Measurements from ENCODE around the gene ABCB8.

DNA sequence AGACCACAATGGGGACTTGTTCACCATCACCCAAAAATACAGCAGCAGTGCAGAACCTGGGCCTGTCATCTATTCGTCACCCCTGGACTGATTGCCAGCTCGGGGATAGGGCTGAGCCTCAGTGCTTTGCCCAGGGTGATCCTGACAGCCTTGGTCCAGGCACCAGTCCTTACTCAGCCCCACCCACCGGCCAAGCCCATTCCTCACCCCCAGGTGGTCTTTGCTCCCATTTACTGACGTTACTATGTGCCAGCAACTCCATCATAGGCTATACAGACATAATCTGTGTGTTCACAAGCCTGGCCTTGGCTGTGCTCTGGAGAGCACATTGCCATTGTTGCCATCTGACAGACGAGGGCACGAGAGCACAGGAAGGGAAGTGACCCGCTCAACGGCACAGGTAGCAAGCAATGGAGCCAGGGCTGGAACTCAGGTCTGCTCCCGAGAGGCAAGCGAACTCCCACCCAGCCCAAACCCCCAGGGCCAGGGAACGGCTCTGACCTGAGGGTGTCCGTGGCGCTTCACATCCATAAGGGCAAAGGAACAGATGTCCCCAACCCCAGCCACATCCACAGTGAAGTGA lies 10.8 kb upstream of the ABCB8 start:
- TF ChIP-seq, protein P1, sequence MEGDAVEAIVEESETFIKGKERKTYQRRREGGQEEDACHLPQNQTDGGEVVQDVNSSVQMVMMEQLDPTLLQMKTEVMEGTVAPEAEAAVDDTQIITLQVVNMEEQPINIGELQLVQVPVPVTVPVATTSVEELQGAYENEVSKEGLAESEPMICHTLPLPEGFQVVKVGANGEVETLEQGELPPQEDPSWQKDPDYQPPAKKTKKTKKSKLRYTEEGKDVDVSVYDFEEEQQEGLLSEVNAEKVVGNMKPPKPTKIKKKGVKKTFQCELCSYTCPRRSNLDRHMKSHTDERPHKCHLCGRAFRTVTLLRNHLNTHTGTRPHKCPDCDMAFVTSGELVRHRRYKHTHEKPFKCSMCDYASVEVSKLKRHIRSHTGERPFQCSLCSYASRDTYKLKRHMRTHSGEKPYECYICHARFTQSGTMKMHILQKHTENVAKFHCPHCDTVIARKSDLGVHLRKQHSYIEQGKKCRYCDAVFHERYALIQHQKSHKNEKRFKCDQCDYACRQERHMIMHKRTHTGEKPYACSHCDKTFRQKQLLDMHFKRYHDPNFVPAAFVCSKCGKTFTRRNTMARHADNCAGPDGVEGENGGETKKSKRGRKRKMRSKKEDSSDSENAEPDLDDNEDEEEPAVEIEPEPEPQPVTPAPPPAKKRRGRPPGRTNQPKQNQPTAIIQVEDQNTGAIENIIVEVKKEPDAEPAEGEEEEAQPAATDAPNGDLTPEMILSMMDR (IDR thresholded peaks at IDR 0.05), result no peak
- TF ChIP-seq POLR2AphosphoS5 (IDR thresholded peaks at IDR 0.05), result no peak
